ENCODE data around the gene MED29.

The MED29 gene

GRCh38 chr19:39430675-39431593, 39.8 kb downstream of the MED29 start:
- peak; percentile 96 for DNase-seq (ENCODE audit: low spot score)

- DNase-seq (ENCODE audit: low spot score), result no peak
Observed at GRCh38 chr19:39432677-39433025, 41.5 kb downstream of the MED29 start.

- no peak for DNase-seq (ENCODE audit: low spot score)
Observed at GRCh38 chr19:39433480-39434079, 42.4 kb downstream of the MED29 start.

GRCh38 chr19:39434123-39435076, 43.2 kb downstream of the MED29 start:
- no peak for DNase-seq (ENCODE audit: low spot score)

GRCh38 chr19:39435499-39436349, 44.5 kb downstream of the MED29 start, which contains the start of gene RPS16:
Gene RPS16, minus strand, starts transcription at chr19:39435949. Its CDS starts 54 bp downstream, at chr19:39435895.
- DNase-seq (ENCODE audit: low spot score), result peak; percentile 95

GRCh38 chr19:39436350-39436716, 45.2 kb downstream of the MED29 start:
- no peak for DNase-seq (ENCODE audit: low spot score)

- no peak for DNase-seq (ENCODE audit: low spot score)
Observed at GRCh38 chr19:39438270-39438934, 47.2 kb downstream of the MED29 start.

- DNase-seq (ENCODE audit: low spot score), result no peak
Observed at GRCh38 chr19:39444598-39445195, 53.5 kb downstream of the MED29 start.

- peak; percentile 99 for DNase-seq (ENCODE audit: low spot score)
Observed at GRCh38 chr19:39445196-39446111, 54.3 kb downstream of the MED29 start, which contains the start of gene SUPT5H. Gene SUPT5H, plus strand, starts transcription at chr19:39445582. Its CDS starts 309 bp downstream, at chr19:39445891.

- no peak for DNase-seq (ENCODE audit: low spot score)
Observed at GRCh38 chr19:39446365-39447084, 55.3 kb downstream of the MED29 start.

- DNase-seq (ENCODE audit: low spot score), result no peak
Observed at GRCh38 chr19:39448271-39448670, 57.1 kb downstream of the MED29 start.

- DNase-seq (ENCODE audit: low spot score), result no peak
Observed at GRCh38 chr19:39449116-39449797, 58.1 kb downstream of the MED29 start.

All from COLO829 (cell line).